Pericardium fibroblast (primary cell): Measurements from ENCODE around the gene CFAP61. TPM values are rescaled to one million over a fixed set of nuclear protein-coding genes. Genes with fewer than 3 reads are reported as not detected.

Experiments
- total RNA-seq: library from RNA; depleted of rRNA; stranded (reverse); fragments of >200 nt; gene quantifications from 2 replicates; pipeline ENCODE4 v1.2.3, GENCODE V29; 2015

Gene CFAP61, protein sequence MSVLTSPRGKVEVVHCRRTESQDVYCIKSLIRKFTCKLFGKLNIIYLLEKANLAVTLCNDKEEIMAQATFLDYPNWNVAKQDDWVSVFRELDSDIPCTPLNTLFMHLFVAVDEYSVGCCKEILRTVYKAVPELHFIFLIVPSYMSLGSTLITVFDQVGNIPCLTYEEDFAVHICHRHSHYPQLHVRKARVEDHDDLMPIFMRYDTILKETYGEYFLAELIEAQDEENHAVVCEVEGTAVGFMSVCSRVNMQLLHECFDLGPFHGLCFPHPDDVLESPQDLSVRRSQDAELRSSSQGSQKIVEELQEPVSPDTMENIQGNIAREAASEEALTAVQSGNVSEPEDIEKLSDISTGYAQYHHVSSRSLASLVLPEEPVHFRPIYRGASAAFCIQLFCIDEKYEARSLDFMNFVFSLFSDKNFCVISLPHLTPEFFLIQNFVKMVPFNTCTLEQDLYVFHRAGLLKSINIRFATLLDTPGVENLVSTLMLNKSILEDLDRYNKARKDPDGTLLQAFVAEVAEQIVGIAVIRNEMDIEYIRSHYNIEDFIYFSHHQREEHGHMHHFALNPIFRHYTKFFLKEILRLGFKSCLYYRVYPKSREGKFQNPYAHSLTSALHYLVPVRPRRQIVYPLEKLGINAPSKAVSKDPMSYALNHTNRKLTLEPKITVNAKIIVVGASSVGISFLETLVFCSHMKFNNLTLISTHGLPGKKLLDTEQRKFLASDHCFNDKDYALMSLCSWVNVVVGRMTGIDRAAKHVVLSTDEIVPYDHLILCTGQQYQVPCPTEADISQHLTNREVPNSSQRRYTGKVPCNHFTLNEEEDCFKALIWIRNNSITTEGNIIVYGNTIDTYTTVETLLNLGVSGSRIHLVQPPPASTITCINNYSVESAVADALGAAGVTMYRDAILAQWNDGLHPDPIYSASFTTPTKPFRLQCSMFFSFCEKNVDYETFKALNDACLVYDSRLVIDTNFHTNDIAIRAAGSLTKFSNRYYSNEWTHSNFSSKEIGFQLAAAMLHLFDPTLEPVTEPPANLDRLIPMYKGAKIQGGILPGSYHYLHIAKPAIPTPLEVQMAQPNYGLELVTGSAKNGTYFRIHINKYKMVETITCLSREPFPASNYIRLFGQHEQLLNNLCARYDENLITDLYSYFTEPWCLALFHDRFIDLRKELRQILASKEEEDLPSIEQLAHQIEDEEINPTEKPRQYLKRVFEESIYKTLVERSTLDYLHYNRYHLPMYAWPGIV
- not detected in 2 replicates for total RNA-seq

GRCh38 chr20:20052074-20052970 is at the start of gene CFAP61, which contains the start of gene CRNKL1:
Gene CFAP61 (plus strand): TSS chr20:20052532. CDS start chr20:20056654, 4,122 bp downstream.
Gene CRNKL1 (minus strand): TSS chr20:20052466. CDS start chr20:20052342, 124 bp downstream.

DNA sequence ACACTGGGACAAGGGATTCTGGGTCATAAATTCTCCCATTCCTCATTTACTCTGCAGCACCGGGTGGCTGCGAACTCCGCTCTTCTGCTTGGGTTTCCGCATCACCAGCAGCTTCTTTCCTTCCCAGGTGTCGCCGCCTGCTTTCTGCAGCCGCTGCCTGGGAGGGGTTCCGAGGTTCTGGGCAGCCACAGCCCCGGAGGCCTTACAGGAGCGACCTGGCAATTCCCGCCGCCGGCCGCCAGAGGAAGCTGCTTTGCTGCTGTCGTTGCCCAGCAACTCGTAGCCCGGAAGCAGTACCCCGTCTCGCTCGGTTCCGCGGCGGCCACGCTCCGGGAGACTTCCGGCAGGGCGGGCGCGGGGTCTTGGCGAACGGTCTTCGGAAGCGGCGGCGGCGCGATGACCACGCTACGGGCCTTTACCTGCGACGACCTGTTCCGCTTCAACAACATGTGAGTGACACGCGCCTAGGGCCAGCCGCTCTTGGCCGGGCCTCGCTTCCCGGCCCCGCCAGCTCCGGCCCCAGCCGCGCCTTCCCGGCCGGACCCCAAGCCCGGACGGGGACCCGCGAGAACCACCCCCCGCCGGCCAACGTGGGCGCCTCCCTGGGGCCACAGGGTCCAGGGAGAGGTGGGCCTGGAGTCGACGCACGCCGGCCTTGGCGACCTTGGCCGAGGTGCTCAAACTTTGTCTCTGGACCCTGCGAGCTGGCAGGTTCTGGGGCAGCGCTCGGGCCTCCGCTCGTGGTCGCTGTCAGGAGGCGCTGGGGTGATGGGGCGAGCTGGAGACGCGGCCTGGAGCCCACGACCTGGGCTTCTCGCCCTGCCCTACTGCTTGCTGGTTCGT is 35.1 kb upstream of the CFAP61 start, which contains the start of gene NAA20:
Gene NAA20 (plus strand): TSS at position 362 of the 843 bp plus-strand sequence. CDS start 35 bp downstream, at position 397.

DNA sequence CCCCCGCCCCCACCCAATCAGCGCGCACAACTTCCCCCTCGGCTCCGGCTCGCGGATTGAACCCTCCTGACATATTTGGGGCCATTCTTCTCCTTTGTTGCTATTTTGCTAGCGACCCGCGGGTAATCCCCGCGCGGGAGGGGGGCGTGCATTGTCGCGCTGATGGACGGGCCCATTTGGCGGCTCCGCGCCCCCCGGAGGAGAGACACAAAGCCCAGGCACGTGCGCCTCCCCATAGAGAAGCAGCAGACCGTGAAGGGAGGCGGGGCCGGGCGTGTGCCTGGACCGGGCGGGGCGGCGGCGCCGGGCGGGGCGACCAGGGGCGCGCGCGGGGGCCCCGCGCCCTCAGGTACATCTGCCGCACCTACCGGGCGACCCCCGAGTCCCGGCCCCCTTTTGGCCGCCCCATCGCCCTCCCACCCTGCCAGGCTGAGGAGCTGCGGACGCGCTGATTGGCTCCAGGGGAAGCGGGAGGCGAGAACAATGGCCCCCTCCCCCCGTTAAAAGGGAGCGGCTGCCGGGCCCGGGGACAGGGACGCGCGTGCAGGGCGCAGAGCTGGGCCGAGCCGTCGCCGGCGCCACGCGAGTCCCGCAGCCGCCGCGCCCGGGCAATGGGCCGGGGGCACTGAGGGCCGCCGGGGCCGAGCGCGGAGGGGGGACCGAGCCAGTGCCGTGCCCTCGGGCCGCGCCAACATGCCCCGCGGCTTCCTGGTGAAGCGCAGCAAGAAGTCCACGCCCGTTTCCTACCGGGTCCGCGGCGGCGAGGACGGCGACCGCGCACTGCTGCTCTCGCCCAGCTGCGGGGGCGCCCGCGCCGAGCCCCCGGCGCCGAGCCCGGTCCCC is 315.5 kb downstream of the CFAP61 start, which contains the start of gene INSM1:
Gene INSM1 (plus strand): TSS at position 530 of the 843 bp plus-strand sequence. CDS start 164 bp downstream, at position 694.

Other genes with a start within 250 kb of the CFAP61 start
- 30.3 and 43.2 TPM in 2 replicates for gene NAA20, start 35.2 kb upstream of the CFAP61 start, total RNA-seq
- 12.8 and 13.8 TPM in 2 replicates for gene CRNKL1, start 66 bp upstream of the CFAP61 start, total RNA-seq